ENCODE results near the gene BUB1. TPM values are rescaled to one million over a fixed set of nuclear protein-coding genes. Genes with fewer than 3 reads are reported as not detected.
"Not testable (repeated sequence)": the region's sequence is repeated elsewhere in the genome, so short reads cannot be mapped to it uniquely, and the experiment has no call there.

Gene BUB1
- total and polyA plus RNA-seq, 9 of the 15 experiments (the other 6 are each of a cell fraction or from before 2014, with no cell fraction given), result 73.4 to 247 (median 118) TPM

DNA sequence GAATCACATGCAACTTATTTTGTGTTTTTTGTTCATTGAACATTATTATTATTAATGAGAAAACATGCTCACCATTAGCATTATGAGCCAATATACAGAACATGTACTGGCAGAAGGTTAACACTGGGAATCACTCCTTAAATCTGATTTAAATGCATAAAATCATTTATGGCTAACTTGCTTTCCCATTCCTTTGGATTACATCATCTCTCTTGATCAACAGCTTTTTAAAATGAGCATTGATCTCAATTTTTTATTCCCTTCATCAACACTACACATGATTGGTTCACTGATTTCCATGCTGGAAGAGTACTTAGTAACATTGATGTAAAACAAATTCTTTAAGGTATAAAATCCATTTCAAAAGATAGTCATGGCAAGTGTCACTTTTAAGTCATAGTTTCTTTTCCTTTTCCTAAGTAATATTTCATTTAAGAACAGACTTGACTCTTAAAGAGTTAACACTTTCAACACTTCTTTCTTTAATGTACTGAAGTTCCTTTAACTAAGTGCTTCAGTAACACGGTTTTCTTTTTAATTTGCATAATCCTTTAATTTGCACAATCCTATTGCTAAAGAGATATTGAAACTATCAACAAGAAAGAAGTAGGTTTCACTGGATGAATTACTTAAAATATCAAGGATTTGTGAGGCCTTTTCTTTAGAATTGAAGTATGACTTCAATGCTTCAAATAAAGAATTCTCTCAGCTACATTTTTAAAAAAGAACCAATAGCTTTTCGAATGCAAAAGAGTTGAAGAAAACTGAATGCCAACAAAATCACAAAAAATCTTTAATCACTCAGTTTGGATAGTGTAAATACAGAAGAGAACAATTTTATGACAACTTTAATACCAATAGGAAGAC, 24.9 kb upstream of the BUB1 start:
- H3K9ac ChIP-seq (ENCODE audit: insufficient read depth in 1 of 2, low read depth in 2 of 2, low read length in 2 of 2), result no peak overlapping the region
- no peak overlapping the region for H3K27ac ChIP-seq (ENCODE audit: extremely low read depth, low read depth, low read length)
- in situ Hi-C loops (cut with MboI) (no loop called here), intact Hi-C loops (cut with micrococcal nuclease) (no loop called here)
- TF ChIP-seq ZC3H11A (IDR thresholded peaks at IDR 0.05; ENCODE audit: low read depth, low read length) (no peak), CEBPG (CRISPR knock-in tag; IDR thresholded peaks at IDR 0.05) (no peak), CEBPG (tag; conservative IDR thresholded peaks at IDR 0.05 in 1 of 2, IDR thresholded peaks at IDR 0.05 in 1 of 2) (0 out of 4 replicates have a peak, but pooled peaks of 1 of the 2 experiments have one; percentile 23), WHSC1 (IDR thresholded peaks at IDR 0.05; ENCODE audit: low read length) (no peak), ZNF253 (CRISPR knock-in tag; conservative IDR thresholded peaks at IDR 0.05) (no peak), SETDB1 (IDR thresholded peaks at IDR 0.05; ENCODE audit: low read length) (no peak)
- TF ChIP-seq, protein P1, sequence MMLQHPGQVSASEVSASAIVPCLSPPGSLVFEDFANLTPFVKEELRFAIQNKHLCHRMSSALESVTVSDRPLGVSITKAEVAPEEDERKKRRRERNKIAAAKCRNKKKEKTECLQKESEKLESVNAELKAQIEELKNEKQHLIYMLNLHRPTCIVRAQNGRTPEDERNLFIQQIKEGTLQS (IDR thresholded peaks at IDR 0.05), result peak; percentile 53
- TF ChIP-seq, protein P1 (CRISPR knock-in tag; conservative IDR thresholded peaks at IDR 0.05), result no peak
- H2AFZ ChIP-seq (ENCODE audit: low read depth, low read length), result no peak overlapping the region
- POLR2A ChIA-PET, result no interaction called here
- peaks cover 0 to 8% of the 10 kb centered on the region in 2 experiments; a peak in 3 of 5 replicates for H3K4me1 ChIP-seq (replicated peaks in 1 of 2; ENCODE audit: control insufficient read depth in 2 of 2, insufficient read depth in 2 of 2, low read length in 2 of 2)
- WGBS (ENCODE audit: insufficient coverage, low coverage, missing lambda C conversion rate), result 4% methylated on average over 2 of the region's 2 CpGs
- DNase-seq (ENCODE audit: extremely low read depth in 1 of 4, low spot score in 3 of 4) (no peak), ATAC-seq (no peak), FAIRE-seq (no peak)
- BruUV-seq (replicated peaks), result no TSS peak
- H3K4me2 ChIP-seq (ENCODE audit: insufficient read depth, low read length), result no peak overlapping the region
- no peaks in the 10 kb centered on the region for H3K27me3 ChIP-seq (ENCODE audit: control insufficient read depth in 2 of 2, insufficient read depth in 2 of 2, low read length in 2 of 2)
- no peaks in the 10 kb centered on the region for H3K9me3 ChIP-seq (replicated peaks; ENCODE audit: control insufficient read depth, insufficient read depth, low read depth, low read length)
- H4K20me1 ChIP-seq (replicated peaks; ENCODE audit: control insufficient read depth, insufficient read depth, low read length), result no peaks in the 10 kb centered on the region
- H3K4me3 ChIP-seq, result no peak overlapping the region
- no peaks in the 10 kb centered on the region for H3K36me3 ChIP-seq (ENCODE audit: control insufficient read depth, insufficient read depth, low read length)
- H3K9me1 ChIP-seq (ENCODE audit: control insufficient read depth, insufficient read depth, low read length), result no peaks in the 10 kb centered on the region
- CTCF ChIA-PET (ENCODE audit: low intra/inter-chr PET ratio), result no interaction called here
- H3K79me2 ChIP-seq (ENCODE audit: control insufficient read depth, insufficient read depth, low read length), result no peaks in the 10 kb centered on the region

DNA sequence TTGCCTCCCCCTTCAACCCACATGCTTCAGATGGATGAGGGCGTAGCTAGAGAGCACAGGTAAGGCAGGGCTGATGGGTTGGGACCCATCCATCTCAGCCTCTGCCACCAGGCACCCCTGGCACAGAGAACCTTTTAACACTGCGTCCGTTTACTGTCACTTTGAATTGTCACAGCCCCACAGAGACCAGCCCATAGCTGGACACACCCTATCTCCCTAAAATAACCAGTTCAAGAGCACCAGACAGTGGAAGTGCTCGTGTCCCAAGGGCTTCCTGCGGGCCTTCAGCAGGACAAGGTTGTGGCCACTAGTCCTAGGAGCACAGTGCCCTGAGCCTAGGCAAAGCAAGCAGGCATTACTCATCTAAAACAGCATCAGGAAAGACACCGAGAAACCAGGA, 20.4 kb upstream of the BUB1 start:
- H4K20me1 ChIP-seq (replicated peaks; ENCODE audit: control insufficient read depth, insufficient read depth, low read length); intact Hi-C loops (cut with micrococcal nuclease); H3K79me2 ChIP-seq (ENCODE audit: control insufficient read depth, insufficient read depth, low read length); DNase-seq (ENCODE audit: extremely low read depth in 1 of 4, low spot score in 3 of 4); H3K4me3 ChIP-seq; H3K27ac ChIP-seq (ENCODE audit: extremely low read depth, low read depth, low read length); POLR2A ChIA-PET; H2AFZ ChIP-seq (ENCODE audit: low read depth, low read length); CTCF ChIA-PET (ENCODE audit: low intra/inter-chr PET ratio); H3K9me1 ChIP-seq (ENCODE audit: control insufficient read depth, insufficient read depth, low read length); BruUV-seq (replicated peaks); H3K4me2 ChIP-seq (ENCODE audit: insufficient read depth, low read length); FAIRE-seq; H3K36me3 ChIP-seq (ENCODE audit: control insufficient read depth, insufficient read depth, low read length); H3K9me3 ChIP-seq (replicated peaks; ENCODE audit: control insufficient read depth, insufficient read depth, low read depth, low read length); H3K9ac ChIP-seq (ENCODE audit: insufficient read depth in 1 of 2, low read depth in 2 of 2, low read length in 2 of 2); in situ Hi-C loops (cut with MboI); H3K27me3 ChIP-seq (ENCODE audit: control insufficient read depth in 2 of 2, insufficient read depth in 2 of 2, low read length in 2 of 2); ATAC-seq: not testable (repeated sequence)
- peaks cover 12 to 23% of the 10 kb centered on the region in 2 experiments; a peak in 4 of 5 replicates for H3K4me1 ChIP-seq (replicated peaks in 1 of 2; ENCODE audit: control insufficient read depth in 2 of 2, insufficient read depth in 2 of 2, low read length in 2 of 2)
- no CpG with 5 or more reads among the region's 6 CpGs for WGBS (ENCODE audit: insufficient coverage, low coverage, missing lambda C conversion rate)

Measured in K562 (cell line).